Measurements from ENCODE around the gene BEST4. TPM values are rescaled to one million over a fixed set of nuclear protein-coding genes. Genes with fewer than 3 reads are reported as not detected.

Gene BEST4
- total and polyA plus RNA-seq, 2 experiments from 2014 or later, result 0.31 to 0.32 TPM

GRCh38 chr1:44803312-44804095, 15.5 kb upstream of the BEST4 start:
- in situ Hi-C loops (cut with MboI), result no loop called here
- WGBS, 2 experiments (ENCODE audit: low coverage in 1 of 2, low lambda C conversion rate in 2 of 2, missing lambda C conversion rate in 2 of 2), result 77 to 78% methylated on average over 13 of the region's 13 CpGs
- Histone ChIP-seq H3K9me3 (ENCODE audit: low read depth) (no peaks in the 10 kb centered on the region), H3K4me2 (ENCODE audit: unreplicated experiment) (peak overlapping the region; percentile 84), H3F3A (ENCODE audit: insufficient read depth) (peaks cover 51% of the 10 kb centered on the region), H3K79me2 (ENCODE audit: insufficient read depth) (peaks cover 57% of the 10 kb centered on the region), H3K9ac (peak overlapping the region; percentile 98), H3K4me3 (peak overlapping the region; percentile 99; the same call in 1 of the 2 replicates), H3K27ac (peak overlapping the region; percentile 100), H3K4me1 (ENCODE audit: insufficient read depth) (peaks cover 44% of the 10 kb centered on the region), H3K27me3 (replicated peaks; ENCODE audit: insufficient read depth) (no peaks in the 10 kb centered on the region), H2AFZ (no peak overlapping the region), H4K20me1 (ENCODE audit: insufficient read depth) (no peaks in the 10 kb centered on the region), H3K9me2 (ENCODE audit: insufficient read depth) (no peaks in the 10 kb centered on the region), H3K36me3 (ENCODE audit: low read depth) (peaks cover 16% of the 10 kb centered on the region; the same call in 1 of the 2 replicates)
- peak; percentile 57 for DNase-seq
- TF ChIP-seq EZH2 (IDR thresholded peaks at IDR 0.05; ENCODE audit: insufficient read depth, poor library complexity, severe bottlenecking) (no peak), EZH2phosphoT487 (IDR thresholded peaks at IDR 0.05; ENCODE audit: insufficient read depth, low read depth) (no peak)

- Histone ChIP-seq H3K36me3 (ENCODE audit: low read depth) (peaks cover 16% of the 10 kb centered on the region; the same call in 1 of the 2 replicates), H3K27ac (peak overlapping the region; percentile 100), H3K79me2 (ENCODE audit: insufficient read depth) (peaks cover 55% of the 10 kb centered on the region)
Measured at GRCh38 chr1:44803062-44803311, 15.0 kb upstream of the BEST4 start.

GRCh38 chr1:44802306-44803061, 14.5 kb upstream of the BEST4 start:
- Histone ChIP-seq H3K27me3 (replicated peaks; ENCODE audit: insufficient read depth) (no peaks in the 10 kb centered on the region), H3K36me3 (ENCODE audit: low read depth) (peaks cover 16% of the 10 kb centered on the region; the same call in 1 of the 2 replicates), H3F3A (ENCODE audit: insufficient read depth) (peaks cover 47% of the 10 kb centered on the region), H4K20me1 (ENCODE audit: insufficient read depth) (no peaks in the 10 kb centered on the region), H3K4me1 (ENCODE audit: insufficient read depth) (peaks cover 36% of the 10 kb centered on the region), H2AFZ (no peak overlapping the region), H3K9me2 (ENCODE audit: insufficient read depth) (no peaks in the 10 kb centered on the region), H3K79me2 (ENCODE audit: insufficient read depth) (peaks cover 55% of the 10 kb centered on the region), H3K27ac (peak overlapping the region; percentile 100), H3K9ac (peak overlapping the region; percentile 98), H3K4me3 (peak overlapping the region; percentile 99), H3K9me3 (ENCODE audit: low read depth) (no peaks in the 10 kb centered on the region), H3K4me2 (ENCODE audit: unreplicated experiment) (peak overlapping the region; percentile 84)
- DNase-seq, result no peak
- WGBS, 2 experiments (ENCODE audit: low coverage in 1 of 2, low lambda C conversion rate in 2 of 2, missing lambda C conversion rate in 2 of 2), result 82 to 91% methylated on average over 11 to 13 of the region's 13 CpGs
- TF ChIP-seq EZH2 (IDR thresholded peaks at IDR 0.05; ENCODE audit: insufficient read depth, poor library complexity, severe bottlenecking) (no peak), EZH2phosphoT487 (IDR thresholded peaks at IDR 0.05; ENCODE audit: insufficient read depth, low read depth) (no peak)
- in situ Hi-C loops (cut with MboI), result no loop called here

More at GRCh38 chr1:44803062-44803311, 15.0 kb upstream of the BEST4 start:
- 99% methylated on average over 9 of the region's 9 CpGs for WGBS, 2 experiments (ENCODE audit: low coverage in 1 of 2, low lambda C conversion rate in 2 of 2, missing lambda C conversion rate in 2 of 2)
- Histone ChIP-seq H3K4me2 (ENCODE audit: unreplicated experiment) (peak overlapping the region; percentile 84), H3K4me3 (peak overlapping the region; percentile 99; the same call in 1 of the 2 replicates), H4K20me1 (ENCODE audit: insufficient read depth) (no peaks in the 10 kb centered on the region), H3K4me1 (ENCODE audit: insufficient read depth) (peaks cover 38% of the 10 kb centered on the region), H3K9me3 (ENCODE audit: low read depth) (no peaks in the 10 kb centered on the region), H2AFZ (no peak overlapping the region), H3K9ac (peak overlapping the region; percentile 98), H3K9me2 (ENCODE audit: insufficient read depth) (no peaks in the 10 kb centered on the region), H3F3A (ENCODE audit: insufficient read depth) (peaks cover 49% of the 10 kb centered on the region), H3K27me3 (replicated peaks; ENCODE audit: insufficient read depth) (no peaks in the 10 kb centered on the region)
- no peak for DNase-seq
- in situ Hi-C loops (cut with MboI), result no loop called here
- TF ChIP-seq EZH2phosphoT487 (IDR thresholded peaks at IDR 0.05; ENCODE audit: insufficient read depth, low read depth) (no peak), EZH2 (IDR thresholded peaks at IDR 0.05; ENCODE audit: insufficient read depth, poor library complexity, severe bottlenecking) (no peak)

GRCh38 chr1:44801491-44802305, 13.7 kb upstream of the BEST4 start:
- Histone ChIP-seq H3K4me1 (ENCODE audit: insufficient read depth) (peaks cover 31% of the 10 kb centered on the region), H3K36me3 (ENCODE audit: low read depth) (peaks cover 16% of the 10 kb centered on the region; the same call in 1 of the 2 replicates), H2AFZ (no peak overlapping the region), H3K27me3 (replicated peaks; ENCODE audit: insufficient read depth) (no peaks in the 10 kb centered on the region), H3K9me3 (ENCODE audit: low read depth) (no peaks in the 10 kb centered on the region), H3K9me2 (ENCODE audit: insufficient read depth) (no peaks in the 10 kb centered on the region), H3K27ac (peak overlapping the region; percentile 100), H4K20me1 (ENCODE audit: insufficient read depth) (no peaks in the 10 kb centered on the region), H3F3A (ENCODE audit: insufficient read depth) (peaks cover 43% of the 10 kb centered on the region), H3K79me2 (ENCODE audit: insufficient read depth) (peaks cover 55% of the 10 kb centered on the region), H3K4me2 (ENCODE audit: unreplicated experiment) (peak overlapping the region; percentile 84), H3K4me3 (peak overlapping the region; percentile 99), H3K9ac (peak overlapping the region; percentile 98)
- 55 to 64% methylated on average over 11 to 13 of the region's 13 CpGs for WGBS, 2 experiments (ENCODE audit: low coverage in 1 of 2, low lambda C conversion rate in 2 of 2, missing lambda C conversion rate in 2 of 2)
- TF ChIP-seq EZH2phosphoT487 (IDR thresholded peaks at IDR 0.05; ENCODE audit: insufficient read depth, low read depth) (no peak), EZH2 (IDR thresholded peaks at IDR 0.05; ENCODE audit: insufficient read depth, poor library complexity, severe bottlenecking) (no peak)
- in situ Hi-C loops (cut with MboI), result no loop called here
- peak; percentile 59 for DNase-seq
